ENCODE data around the gene GART. TPM values are rescaled to one million over a fixed set of nuclear protein-coding genes. Genes with fewer than 3 reads are reported as not detected.

The GART gene
- total RNA-seq, 1 donor from 2014 or later, result 139 TPM

Other genes starting within 250 kb of the GART start
- 18.0 and 18.9 TPM in 2 replicates for gene IFNAR1, start 217.1 kb downstream of the GART start, total RNA-seq
- gene IFNGR2, start 138.7 kb downstream of the GART start, total RNA-seq, result 38.9 and 40.5 TPM in 2 replicates
- gene TMEM50B, start 62.1 kb downstream of the GART start, total RNA-seq, result 23.2 and 25.6 TPM in 2 replicates
- gene DNAJC28, start 50.4 kb downstream of the GART start, total RNA-seq, result 2.4 and 2.7 TPM in 2 replicates
- gene SON, start 921 bp upstream of the GART start, total RNA-seq, result 367 and 395 TPM in 2 replicates
- 30.9 and 32.3 TPM in 2 replicates for gene DONSON, start 46.6 kb upstream of the GART start, total RNA-seq
- gene CRYZL1, start 99.6 kb upstream of the GART start, total RNA-seq, result 51.9 and 55.8 TPM in 2 replicates
- 62.7 and 66.5 TPM in 2 replicates for gene ITSN1, start 100.4 kb upstream of the GART start, total RNA-seq

Measured in neural crest cell (in vitro differentiated cells).